SK-N-SH treated with all-trans-retinoic acid at 6 μM for 48 hours (cell line): ENCODE data around the gene PTH1R.
"Not testable (repeated sequence)": the region's sequence is repeated elsewhere in the genome, so short reads cannot be mapped to it uniquely, and the experiment has no call there.

Experiments used
- ATAC-seq: fragments of 200-7000 bp; cut with Tn5 transposase; 3 replicates; pipeline ENCODE4 v1.9.1; 2020; ENCODE audit warnings: mild to moderate bottlenecking, moderate library complexity
- ARNTL ChIP-seq: fragments of 450-650 bp; formaldehyde crosslinking; IDR thresholded peaks from 2 replicates; pipeline ENCODE4 v1.5.0; 2020; ENCODE audit warnings: low read depth, mild to moderate bottlenecking, moderate library complexity, borderline replicate concordance
- BACH2 ChIP-seq: fragments of 250-450 bp; sonication (Bioruptor Pico); IDR thresholded peaks from 2 replicates; pipeline ENCODE4 v1.9.0; 2021; ENCODE audit warnings: mild to moderate bottlenecking, borderline replicate concordance
- CSDC2 ChIP-seq: fragments of 250-450 bp; sonication (Bioruptor Pico); IDR thresholded peaks from 2 replicates; pipeline ENCODE4 v1.5.0; 2020; ENCODE audit warnings: mild to moderate bottlenecking, moderate library complexity
- ESRRG ChIP-seq: fragments of 250-450 bp; sonication (Bioruptor Pico); IDR thresholded peaks from 2 replicates; pipeline ENCODE4 v1.6.1; 2021; ENCODE audit warnings: mild to moderate bottlenecking
- GLIS3 ChIP-seq: fragments of 250-450 bp; sonication (Bioruptor Pico); IDR thresholded peaks from 2 replicates; pipeline ENCODE4 v1.5.0; 2020; ENCODE audit warnings: mild to moderate bottlenecking, moderate library complexity
- ISL1 ChIP-seq: fragments of 250-450 bp; sonication (Bioruptor Pico); IDR thresholded peaks from 2 replicates; pipeline ENCODE4 v2.1.2; 2022; ENCODE audit warnings: mild to moderate bottlenecking, moderate library complexity
- OSR1 ChIP-seq: fragments of 250-450 bp; sonication (Bioruptor Pico); IDR thresholded peaks from 2 replicates; pipeline ENCODE4 v1.8.0; 2022; ENCODE audit warnings: moderate library complexity, mild to moderate bottlenecking, inconsistent platforms
- PPARA ChIP-seq: fragments of 250-450 bp; sonication (Bioruptor Pico); IDR thresholded peaks from 2 replicates; pipeline ENCODE4 v1.5.0; 2020; ENCODE audit warnings: mild to moderate bottlenecking, borderline replicate concordance
- RARB ChIP-seq: fragments of 250-450 bp; sonication (Bioruptor Pico); IDR thresholded peaks from 2 replicates; pipeline ENCODE4 v1.8.0; 2021; ENCODE audit warnings: mild to moderate bottlenecking, moderate library complexity
- SNAI2 ChIP-seq: fragments of 250-450 bp; sonication (Bioruptor Pico); IDR thresholded peaks from 2 replicates; pipeline ENCODE4 v1.5.0; 2020; ENCODE audit warnings: mild to moderate bottlenecking, moderate library complexity
- TCF4 ChIP-seq: fragments of 250-450 bp; sonication (Bioruptor Pico); IDR thresholded peaks from 2 replicates; pipeline ENCODE4 v1.8.0; 2021; ENCODE audit warnings: mild to moderate bottlenecking, moderate library complexity, borderline replicate concordance
- TOX ChIP-seq: fragments of 250-450 bp; sonication (Bioruptor Pico); IDR thresholded peaks from 2 replicates; pipeline ENCODE4 v1.8.0; 2021; ENCODE audit warnings: mild to moderate bottlenecking, moderate library complexity, borderline replicate concordance
- ZC3H10 ChIP-seq: fragments of 250-450 bp; sonication (Bioruptor Pico); IDR thresholded peaks from 2 replicates; pipeline ENCODE4 v1.5.1; 2021; ENCODE audit warnings: mild to moderate bottlenecking, moderate library complexity
- ZFP3 ChIP-seq: fragments of 250-450 bp; sonication (Bioruptor Pico); IDR thresholded peaks from 2 replicates; pipeline ENCODE4 v1.5.0; 2020; ENCODE audit warnings: mild to moderate bottlenecking, moderate library complexity
- ZFP30 ChIP-seq: fragments of 450-650 bp; formaldehyde crosslinking; IDR thresholded peaks from 2 replicates; pipeline ENCODE4 v1.5.0; 2022; ENCODE audit warnings: mild to moderate bottlenecking, moderate library complexity
- ZNF565 ChIP-seq: fragments of 450-650 bp; formaldehyde crosslinking; conservative IDR thresholded peaks from 2 replicates; pipeline ENCODE4 v1.5.0; 2020; ENCODE audit warnings: low read depth, mild to moderate bottlenecking, moderate library complexity
- ZNF70 ChIP-seq: fragments of 450-650 bp; formaldehyde crosslinking; IDR thresholded peaks from 2 replicates; pipeline ENCODE4 v1.5.0; 2020; ENCODE audit warnings: mild to moderate bottlenecking, moderate library complexity
- ZNF8 ChIP-seq: fragments of 450-650 bp; formaldehyde crosslinking; IDR thresholded peaks from 2 replicates; pipeline ENCODE4 v1.5.0; 2020; ENCODE audit warnings: mild to moderate bottlenecking, moderate library complexity
- TF ChIP-seq, protein P1 (sequence below): fragments of 250-450 bp; sonication (Bioruptor Pico); IDR thresholded peaks from 2 replicates; pipeline ENCODE4 v1.5.1; 2020; ENCODE audit warnings: low read depth, mild to moderate bottlenecking, moderate library complexity
- TF ChIP-seq, protein P2 (sequence below): fragments of 250-450 bp; sonication (Bioruptor Pico); IDR thresholded peaks from 2 replicates; pipeline ENCODE4 v1.5.0; 2020; ENCODE audit warnings: mild to moderate bottlenecking, moderate library complexity
- TF ChIP-seq, protein P3 (sequence below): fragments of 250-450 bp; sonication (Bioruptor Pico); IDR thresholded peaks from 2 replicates; pipeline ENCODE4 v1.8.0; 2021; ENCODE audit warnings: low read depth, mild to moderate bottlenecking, moderate library complexity, borderline replicate concordance
- TF ChIP-seq, protein P4 (sequence below): fragments of 250-450 bp; sonication (Bioruptor Pico); IDR thresholded peaks from 2 replicates; pipeline ENCODE4 v1.5.1; 2021; ENCODE audit warnings: mild to moderate bottlenecking, moderate library complexity

Gene PTH1R

DNA sequence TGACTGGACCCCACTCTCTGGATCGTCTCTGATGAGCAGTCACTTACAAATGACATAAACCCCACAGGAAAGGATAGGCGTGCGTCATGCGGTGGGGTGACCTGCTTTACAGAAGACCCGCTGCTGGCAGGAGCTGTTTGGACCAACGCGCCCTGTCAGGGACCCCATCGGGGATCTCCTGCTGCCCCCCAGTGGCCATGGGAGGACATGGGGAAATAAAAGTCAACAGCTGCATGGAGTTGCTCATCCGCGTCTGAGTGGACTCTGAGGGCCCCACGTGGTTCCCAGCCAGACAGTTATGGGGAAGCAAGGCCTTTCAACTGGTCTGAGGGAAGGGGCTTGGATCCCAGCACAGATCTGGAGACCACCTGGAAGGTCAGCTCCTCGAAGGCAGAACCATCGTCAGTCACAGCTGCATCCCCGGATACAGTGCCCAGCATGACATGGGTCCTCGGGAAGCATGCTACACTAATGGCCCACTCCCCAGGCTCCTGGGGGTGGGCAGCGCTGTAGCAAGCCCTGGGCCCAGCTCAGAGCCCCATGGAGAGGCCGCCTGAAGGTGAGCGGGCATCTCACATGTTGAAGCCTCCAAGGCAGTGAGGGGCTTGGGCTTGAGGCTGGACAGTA is 32.1 kb downstream of the PTH1R start:
- TF ChIP-seq SNAI2 (no peak), RARB (no peak), ZNF565 (no peak), OSR1 (CRISPR knock-in tag) (no peak), TCF4 (no peak), TOX (CRISPR knock-in tag) (no peak), ZFP30 (CRISPR knock-in tag) (no peak), PPARA (no peak), ZNF70 (CRISPR knock-in tag) (no peak), ESRRG (CRISPR knock-in tag) (no peak), BACH2 (CRISPR knock-in tag) (no peak), ISL1 (CRISPR knock-in tag) (no peak), CSDC2 (CRISPR knock-in tag) (no peak), ZC3H10 (CRISPR knock-in tag) (no peak), ZFP3 (CRISPR knock-in tag) (no peak)
- TF ChIP-seq, protein P1, sequence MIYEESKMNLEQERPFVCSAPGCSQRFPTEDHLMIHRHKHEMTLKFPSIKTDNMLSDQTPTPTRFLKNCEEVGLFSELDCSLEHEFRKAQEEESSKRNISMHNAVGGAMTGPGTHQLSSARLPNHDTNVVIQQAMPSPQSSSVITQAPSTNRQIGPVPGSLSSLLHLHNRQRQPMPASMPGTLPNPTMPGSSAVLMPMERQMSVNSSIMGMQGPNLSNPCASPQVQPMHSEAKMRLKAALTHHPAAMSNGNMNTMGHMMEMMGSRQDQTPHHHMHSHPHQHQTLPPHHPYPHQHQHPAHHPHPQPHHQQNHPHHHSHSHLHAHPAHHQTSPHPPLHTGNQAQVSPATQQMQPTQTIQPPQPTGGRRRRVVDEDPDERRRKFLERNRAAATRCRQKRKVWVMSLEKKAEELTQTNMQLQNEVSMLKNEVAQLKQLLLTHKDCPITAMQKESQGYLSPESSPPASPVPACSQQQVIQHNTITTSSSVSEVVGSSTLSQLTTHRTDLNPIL, result no peak
- ATAC-seq, result peak; percentile 89

DNA sequence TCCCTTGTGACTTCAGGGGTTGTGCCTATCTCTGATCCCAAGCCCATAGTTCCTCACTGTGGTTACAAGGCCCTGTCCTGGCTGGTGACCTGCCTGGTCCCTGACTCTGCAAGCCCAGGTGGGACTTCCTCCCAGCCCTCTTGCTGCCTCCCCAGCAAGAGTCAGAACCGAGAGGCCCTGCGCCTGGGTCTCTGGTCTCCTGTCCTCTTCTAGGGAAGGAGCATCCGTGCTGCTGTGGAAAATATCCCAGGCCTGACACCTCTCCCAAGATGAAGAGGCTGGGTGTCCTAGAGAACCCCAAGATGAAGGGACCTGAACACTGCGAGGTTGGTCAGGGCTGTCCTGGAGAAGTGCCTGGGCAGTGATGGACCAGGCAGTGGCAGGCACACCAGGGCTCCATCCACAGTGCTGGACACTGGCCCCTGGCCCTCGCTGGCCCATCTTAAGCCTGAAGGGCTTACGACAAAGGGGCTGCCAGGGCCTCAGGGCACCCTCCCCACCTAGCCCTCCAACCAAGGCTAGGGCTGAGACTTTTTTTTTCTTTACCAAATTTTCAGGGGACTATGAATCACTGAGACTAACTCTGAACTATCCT is 32.7 kb downstream of the PTH1R start:
- TF ChIP-seq, protein P2, sequence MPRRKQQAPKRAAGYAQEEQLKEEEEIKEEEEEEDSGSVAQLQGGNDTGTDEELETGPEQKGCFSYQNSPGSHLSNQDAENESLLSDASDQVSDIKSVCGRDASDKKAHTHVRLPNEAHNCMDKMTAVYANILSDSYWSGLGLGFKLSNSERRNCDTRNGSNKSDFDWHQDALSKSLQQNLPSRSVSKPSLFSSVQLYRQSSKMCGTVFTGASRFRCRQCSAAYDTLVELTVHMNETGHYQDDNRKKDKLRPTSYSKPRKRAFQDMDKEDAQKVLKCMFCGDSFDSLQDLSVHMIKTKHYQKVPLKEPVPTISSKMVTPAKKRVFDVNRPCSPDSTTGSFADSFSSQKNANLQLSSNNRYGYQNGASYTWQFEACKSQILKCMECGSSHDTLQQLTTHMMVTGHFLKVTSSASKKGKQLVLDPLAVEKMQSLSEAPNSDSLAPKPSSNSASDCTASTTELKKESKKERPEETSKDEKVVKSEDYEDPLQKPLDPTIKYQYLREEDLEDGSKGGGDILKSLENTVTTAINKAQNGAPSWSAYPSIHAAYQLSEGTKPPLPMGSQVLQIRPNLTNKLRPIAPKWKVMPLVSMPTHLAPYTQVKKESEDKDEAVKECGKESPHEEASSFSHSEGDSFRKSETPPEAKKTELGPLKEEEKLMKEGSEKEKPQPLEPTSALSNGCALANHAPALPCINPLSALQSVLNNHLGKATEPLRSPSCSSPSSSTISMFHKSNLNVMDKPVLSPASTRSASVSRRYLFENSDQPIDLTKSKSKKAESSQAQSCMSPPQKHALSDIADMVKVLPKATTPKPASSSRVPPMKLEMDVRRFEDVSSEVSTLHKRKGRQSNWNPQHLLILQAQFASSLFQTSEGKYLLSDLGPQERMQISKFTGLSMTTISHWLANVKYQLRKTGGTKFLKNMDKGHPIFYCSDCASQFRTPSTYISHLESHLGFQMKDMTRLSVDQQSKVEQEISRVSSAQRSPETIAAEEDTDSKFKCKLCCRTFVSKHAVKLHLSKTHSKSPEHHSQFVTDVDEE (CRISPR knock-in tag), result no peak
- TF ChIP-seq GLIS3 (CRISPR knock-in tag), result no peak
- no peak for TF ChIP-seq ZC3H10 (CRISPR knock-in tag)
- TF ChIP-seq OSR1 (CRISPR knock-in tag), result no peak
- no peak for TF ChIP-seq BACH2 (CRISPR knock-in tag)
- 0 out of 3 replicates have a peak, but pooled peaks have one; percentile 1 for ATAC-seq

DNA sequence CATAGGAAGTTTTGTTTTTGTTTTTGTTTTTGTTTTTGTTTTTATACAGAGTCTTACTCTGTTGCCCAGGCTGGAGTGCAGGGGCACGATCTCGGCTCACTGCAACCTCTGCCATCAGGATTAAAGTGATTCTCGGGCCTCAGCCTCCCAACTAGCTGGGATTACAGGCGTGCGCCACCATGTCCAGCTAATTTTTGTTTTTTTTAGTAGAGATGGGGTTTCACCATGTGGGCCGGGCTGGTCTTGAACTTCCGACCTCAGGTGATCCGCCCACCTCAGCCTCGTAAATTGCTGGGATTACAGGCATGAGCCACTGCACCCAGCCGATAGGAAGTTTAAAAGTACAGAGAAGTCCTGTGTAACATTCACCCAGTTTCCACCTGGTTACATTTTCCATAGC is 33.4 kb downstream of the PTH1R start:
- not testable (repeated sequence) for ATAC-seq

DNA sequence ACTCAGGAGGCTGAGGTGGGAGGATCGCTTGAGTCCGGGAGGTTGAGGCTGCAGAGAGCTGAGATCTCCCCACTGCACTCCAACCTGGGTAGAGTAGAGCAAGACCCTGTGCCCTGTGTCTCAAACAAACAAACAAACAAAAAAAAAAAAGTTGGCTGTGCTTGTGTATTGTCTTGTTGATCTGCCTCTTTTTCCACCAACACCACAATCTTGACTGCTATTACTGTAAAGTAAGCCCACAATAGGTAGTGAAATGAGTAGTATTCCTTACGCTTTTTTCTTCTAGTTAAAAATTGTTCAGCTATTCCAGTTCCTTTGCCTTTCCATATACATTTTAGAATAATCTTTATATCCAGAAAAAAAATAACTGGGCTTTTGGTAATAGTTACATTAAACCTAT is 35.5 kb downstream of the PTH1R start:
- no peak for ATAC-seq
- TF ChIP-seq ESRRG (CRISPR knock-in tag) (no peak), ISL1 (CRISPR knock-in tag) (no peak), OSR1 (CRISPR knock-in tag) (no peak), RARB (no peak), ZC3H10 (CRISPR knock-in tag) (no peak), TCF4 (no peak), ZNF8 (CRISPR knock-in tag) (no peak), ZNF565 (no peak), BACH2 (CRISPR knock-in tag) (no peak), ZFP30 (CRISPR knock-in tag) (no peak), CSDC2 (CRISPR knock-in tag) (no peak), ZFP3 (CRISPR knock-in tag) (no peak), ZNF70 (CRISPR knock-in tag) (no peak), ARNTL (CRISPR knock-in tag) (no peak)
- TF ChIP-seq, protein P3, sequence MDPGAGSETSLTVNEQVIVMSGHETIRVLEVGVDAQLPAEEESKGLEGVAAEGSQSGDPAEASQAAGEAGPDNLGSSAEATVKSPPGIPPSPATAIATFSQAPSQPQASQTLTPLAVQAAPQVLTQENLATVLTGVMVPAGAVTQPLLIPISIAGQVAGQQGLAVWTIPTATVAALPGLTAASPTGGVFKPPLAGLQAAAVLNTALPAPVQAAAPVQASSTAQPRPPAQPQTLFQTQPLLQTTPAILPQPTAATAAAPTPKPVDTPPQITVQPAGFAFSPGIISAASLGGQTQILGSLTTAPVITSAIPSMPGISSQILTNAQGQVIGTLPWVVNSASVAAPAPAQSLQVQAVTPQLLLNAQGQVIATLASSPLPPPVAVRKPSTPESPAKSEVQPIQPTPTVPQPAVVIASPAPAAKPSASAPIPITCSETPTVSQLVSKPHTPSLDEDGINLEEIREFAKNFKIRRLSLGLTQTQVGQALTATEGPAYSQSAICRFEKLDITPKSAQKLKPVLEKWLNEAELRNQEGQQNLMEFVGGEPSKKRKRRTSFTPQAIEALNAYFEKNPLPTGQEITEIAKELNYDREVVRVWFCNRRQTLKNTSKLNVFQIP (CRISPR knock-in tag), result no peak
- TF ChIP-seq, protein P2 (CRISPR knock-in tag), result no peak
- TF ChIP-seq, protein P1, result no peak
- TF ChIP-seq, protein P4, sequence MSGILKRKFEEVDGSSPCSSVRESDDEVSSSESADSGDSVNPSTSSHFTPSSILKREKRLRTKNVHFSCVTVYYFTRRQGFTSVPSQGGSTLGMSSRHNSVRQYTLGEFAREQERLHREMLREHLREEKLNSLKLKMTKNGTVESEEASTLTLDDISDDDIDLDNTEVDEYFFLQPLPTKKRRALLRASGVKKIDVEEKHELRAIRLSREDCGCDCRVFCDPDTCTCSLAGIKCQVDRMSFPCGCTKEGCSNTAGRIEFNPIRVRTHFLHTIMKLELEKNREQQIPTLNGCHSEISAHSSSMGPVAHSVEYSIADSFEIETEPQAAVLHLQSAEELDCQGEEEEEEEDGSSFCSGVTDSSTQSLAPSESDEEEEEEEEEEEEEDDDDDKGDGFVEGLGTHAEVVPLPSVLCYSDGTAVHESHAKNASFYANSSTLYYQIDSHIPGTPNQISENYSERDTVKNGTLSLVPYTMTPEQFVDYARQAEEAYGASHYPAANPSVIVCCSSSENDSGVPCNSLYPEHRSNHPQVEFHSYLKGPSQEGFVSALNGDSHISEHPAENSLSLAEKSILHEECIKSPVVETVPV (CRISPR knock-in tag), result no peak
